ENCODE data around the gene CBLC. TPM values are rescaled to one million over a fixed set of nuclear protein-coding genes. Genes with fewer than 3 reads are reported as not detected.

CBLC gene
- not detected in 2 replicates for total RNA-seq

GRCh38 chr19:44777715-44778347 is at the start of gene CBLC:
TSS of gene CBLC (plus strand) at chr19:44777890. CDS start at chr19:44777932, 42 bp downstream.
- H3K27ac Mint-ChIP-seq, result no peak within 1 kb of the TSS
- peaks cover 3% of the 10 kb centered on the region for H3K4me1 Mint-ChIP-seq (ENCODE audit: low read depth)
- no peak within 1 kb of the TSS for H3K4me3 Mint-ChIP-seq (ENCODE audit: low read depth)
- no peaks in the 10 kb centered on the region for H3K36me3 Mint-ChIP-seq (ENCODE audit: low read depth)
- no peaks in the 10 kb centered on the region for H3K27me3 Mint-ChIP-seq (ENCODE audit: low read depth)
- H3K9me3 Mint-ChIP-seq, result no peaks in the 10 kb centered on the region
- intact Hi-C loops (cut with micrococcal nuclease), result no loop called here
- DNase-seq (ENCODE audit: low spot score), result no peak

- no peak for DNase-seq (ENCODE audit: low spot score)
- Mint-ChIP-seq H3K4me1 (ENCODE audit: low read depth) (peaks cover 21% of the 10 kb centered on the region), H3K36me3 (ENCODE audit: low read depth) (no peaks in the 10 kb centered on the region), H3K27me3 (ENCODE audit: low read depth) (no peaks in the 10 kb centered on the region), H3K27ac (no peak overlapping the region), H3K9me3 (no peaks in the 10 kb centered on the region), H3K4me3 (ENCODE audit: low read depth) (no peak overlapping the region)
- intact Hi-C loops (cut with micrococcal nuclease), result no loop called here
Measured at GRCh38 chr19:44728178-44728577, 49.5 kb upstream of the CBLC start.

- DNase-seq (ENCODE audit: low spot score), result no peak
- H3K4me3 Mint-ChIP-seq (ENCODE audit: low read depth), result no peak overlapping the region
- intact Hi-C loops (cut with micrococcal nuclease), result no loop called here
- no peaks in the 10 kb centered on the region for H3K36me3 Mint-ChIP-seq (ENCODE audit: low read depth)
- H3K27ac Mint-ChIP-seq, result no peak overlapping the region
- H3K9me3 Mint-ChIP-seq, result no peaks in the 10 kb centered on the region
- H3K27me3 Mint-ChIP-seq (ENCODE audit: low read depth), result no peaks in the 10 kb centered on the region
- peaks cover 9% of the 10 kb centered on the region for H3K4me1 Mint-ChIP-seq (ENCODE audit: low read depth)
Measured at GRCh38 chr19:44729516-44730033, 48.1 kb upstream of the CBLC start.

- no peaks in the 10 kb centered on the region for H3K36me3 Mint-ChIP-seq (ENCODE audit: low read depth)
- H3K27me3 Mint-ChIP-seq (ENCODE audit: low read depth), result no peaks in the 10 kb centered on the region
- H3K27ac Mint-ChIP-seq, result no peak overlapping the region
- no peak overlapping the region for H3K4me3 Mint-ChIP-seq (ENCODE audit: low read depth)
- no peaks in the 10 kb centered on the region for H3K9me3 Mint-ChIP-seq
- intact Hi-C loops (cut with micrococcal nuclease), result no loop called here
- peaks cover 11% of the 10 kb centered on the region for H3K4me1 Mint-ChIP-seq (ENCODE audit: low read depth)
- no peak for DNase-seq (ENCODE audit: low spot score)
Measured at GRCh38 chr19:44731081-44731480, 46.6 kb upstream of the CBLC start.

GRCh38 chr19:44731622-44732021 is 46.1 kb upstream of the CBLC start:
- Mint-ChIP-seq H3K4me3 (ENCODE audit: low read depth) (no peak overlapping the region), H3K4me1 (ENCODE audit: low read depth) (peaks cover 11% of the 10 kb centered on the region), H3K27me3 (ENCODE audit: low read depth) (no peaks in the 10 kb centered on the region), H3K36me3 (ENCODE audit: low read depth) (no peaks in the 10 kb centered on the region), H3K27ac (no peak overlapping the region), H3K9me3 (no peaks in the 10 kb centered on the region)
- no peak for DNase-seq (ENCODE audit: low spot score)
- intact Hi-C loops (cut with micrococcal nuclease), result no loop called here

- Mint-ChIP-seq H3K4me1 (ENCODE audit: low read depth) (peaks cover 16% of the 10 kb centered on the region), H3K27me3 (ENCODE audit: low read depth) (peaks cover 1% of the 10 kb centered on the region), H3K9me3 (no peaks in the 10 kb centered on the region), H3K36me3 (ENCODE audit: low read depth) (no peaks in the 10 kb centered on the region), H3K27ac (no peak overlapping the region), H3K4me3 (ENCODE audit: low read depth) (no peak overlapping the region)
- intact Hi-C loops (cut with micrococcal nuclease), result no loop called here
- no peak for DNase-seq (ENCODE audit: low spot score)
Measured at GRCh38 chr19:44732235-44733014, 45.3 kb upstream of the CBLC start.

GRCh38 chr19:44734357-44734756 is 43.3 kb upstream of the CBLC start:
- H3K36me3 Mint-ChIP-seq (ENCODE audit: low read depth), result no peaks in the 10 kb centered on the region
- peaks cover 1% of the 10 kb centered on the region for H3K27me3 Mint-ChIP-seq (ENCODE audit: low read depth)
- peaks cover 13% of the 10 kb centered on the region for H3K4me1 Mint-ChIP-seq (ENCODE audit: low read depth)
- intact Hi-C loops (cut with micrococcal nuclease), result no loop called here
- no peak for DNase-seq (ENCODE audit: low spot score)
- no peaks in the 10 kb centered on the region for H3K9me3 Mint-ChIP-seq
- H3K4me3 Mint-ChIP-seq (ENCODE audit: low read depth), result no peak overlapping the region
- no peak overlapping the region for H3K27ac Mint-ChIP-seq

- no peak for DNase-seq (ENCODE audit: low spot score)
- intact Hi-C loops (cut with micrococcal nuclease), result no loop called here
- peaks cover 13% of the 10 kb centered on the region for H3K4me1 Mint-ChIP-seq (ENCODE audit: low read depth)
- H3K27me3 Mint-ChIP-seq (ENCODE audit: low read depth), result peaks cover 1% of the 10 kb centered on the region
- H3K36me3 Mint-ChIP-seq (ENCODE audit: low read depth), result no peaks in the 10 kb centered on the region
- H3K27ac Mint-ChIP-seq, result no peak overlapping the region
- no peak overlapping the region for H3K4me3 Mint-ChIP-seq (ENCODE audit: low read depth)
- no peaks in the 10 kb centered on the region for H3K9me3 Mint-ChIP-seq
Measured at GRCh38 chr19:44735011-44735410, 42.7 kb upstream of the CBLC start.

- intact Hi-C loops (cut with micrococcal nuclease), result no loop called here
- no peaks in the 10 kb centered on the region for H3K9me3 Mint-ChIP-seq
- peaks cover 1% of the 10 kb centered on the region for H3K27me3 Mint-ChIP-seq (ENCODE audit: low read depth)
- DNase-seq (ENCODE audit: low spot score), result no peak
- H3K36me3 Mint-ChIP-seq (ENCODE audit: low read depth), result no peaks in the 10 kb centered on the region
- H3K4me3 Mint-ChIP-seq (ENCODE audit: low read depth), result no peak overlapping the region
- no peak overlapping the region for H3K27ac Mint-ChIP-seq
- peaks cover 15% of the 10 kb centered on the region for H3K4me1 Mint-ChIP-seq (ENCODE audit: low read depth)
Measured at GRCh38 chr19:44737238-44738071, 40.2 kb upstream of the CBLC start.

GRCh38 chr19:44738136-44738535 is 39.6 kb upstream of the CBLC start:
- H3K4me1 Mint-ChIP-seq (ENCODE audit: low read depth), result peaks cover 15% of the 10 kb centered on the region
- H3K4me3 Mint-ChIP-seq (ENCODE audit: low read depth), result no peak overlapping the region
- intact Hi-C loops (cut with micrococcal nuclease), result no loop called here
- no peak for DNase-seq (ENCODE audit: low spot score)
- H3K36me3 Mint-ChIP-seq (ENCODE audit: low read depth), result no peaks in the 10 kb centered on the region
- H3K27ac Mint-ChIP-seq, result no peak overlapping the region
- H3K9me3 Mint-ChIP-seq, result no peaks in the 10 kb centered on the region
- H3K27me3 Mint-ChIP-seq (ENCODE audit: low read depth), result peaks cover 1% of the 10 kb centered on the region

- Mint-ChIP-seq H3K4me3 (ENCODE audit: low read depth) (no peak overlapping the region), H3K27me3 (ENCODE audit: low read depth) (peaks cover 1% of the 10 kb centered on the region), H3K27ac (no peak overlapping the region), H3K4me1 (ENCODE audit: low read depth) (peaks cover 15% of the 10 kb centered on the region), H3K9me3 (no peaks in the 10 kb centered on the region), H3K36me3 (ENCODE audit: low read depth) (no peaks in the 10 kb centered on the region)
- intact Hi-C loops (cut with micrococcal nuclease), result no loop called here
- no peak for DNase-seq (ENCODE audit: low spot score)
Measured at GRCh38 chr19:44738603-44739558, 38.8 kb upstream of the CBLC start.

- Mint-ChIP-seq H3K4me3 (ENCODE audit: low read depth) (no peak overlapping the region), H3K27ac (no peak overlapping the region), H3K9me3 (no peaks in the 10 kb centered on the region), H3K36me3 (ENCODE audit: low read depth) (no peaks in the 10 kb centered on the region), H3K27me3 (ENCODE audit: low read depth) (peaks cover 1% of the 10 kb centered on the region), H3K4me1 (ENCODE audit: low read depth) (peaks cover 9% of the 10 kb centered on the region)
- DNase-seq (ENCODE audit: low spot score), result no peak
- intact Hi-C loops (cut with micrococcal nuclease), result no loop called here
Measured at GRCh38 chr19:44740351-44740824, 37.3 kb upstream of the CBLC start.

All from activated T-helper 2 cell treated with anti-CD3 and anti-CD28 coated beads, Interferon-gamma antibody, Interleukin-2, Interleukin-4, amounts not matched to agents 10 μg/mL and 5 μg/mL and 100 μg/mL, durations not matched to agents 14 hours and 24 hours and 36 hours (primary cell).